Thoracic aorta (tissue), 2 donors: ENCODE results near the gene ZBED4. TPM values are rescaled to one million over a fixed set of nuclear protein-coding genes. Genes with fewer than 3 reads are reported as not detected.

Experiments
- ATAC-seq: fragments of 150-250 bp; one replicate; pipeline ENCODE4 v1.8.0; 2017; ENCODE audit warnings: low read depth; ENCODE audit not compliant: insufficient number of reproducible peaks, low FRiP score
- DNase-seq: peaks from one replicate; pipeline ENCODE4 v3.0.0-alpha.2; 2020; ENCODE audit warnings: low spot score
- H3K27ac ChIP-seq, 2 donors: fragments of 200-600 bp; sonication (generic); 1 replicate in 1 of 2; 2 replicates in 1 of 2; pipeline ENCODE4 v1.5.1; 2016; ENCODE audit warnings: mild to moderate bottlenecking in 2 of 2, moderate library complexity in 2 of 2
- H3K27me3 ChIP-seq: fragments of 200-600 bp; sonication (generic); replicated peaks from 2 replicates; pipeline ENCODE4 v1.6.0; 2016; ENCODE audit warnings: mild to moderate bottlenecking; ENCODE audit not compliant: insufficient read depth
- H3K36me3 ChIP-seq: fragments of 200-600 bp; sonication (generic); one replicate; pipeline ENCODE4 v1.5.1; 2016
- H3K4me1 ChIP-seq, 2 donors: fragments of 200-600 bp; sonication (generic); 1 replicate in 1 of 2; 2 replicates in 1 of 2; pipeline versions ENCODE4 v1.5.1 to v1.6.0; 2016; ENCODE audit warnings: low read depth in 2 of 2, mild to moderate bottlenecking in 1 of 2; ENCODE audit not compliant: control insufficient read depth in 1 of 2
- H3K4me3 ChIP-seq: fragments of 200-600 bp; sonication (generic); 2 replicates; pipeline ENCODE4 v1.5.1; 2016; ENCODE audit warnings: mild to moderate bottlenecking
- H3K9me3 ChIP-seq: fragments of 200-600 bp; sonication (generic); 2 replicates; pipeline ENCODE4 v1.5.1; 2016
- CTCF ChIP-seq: fragments of 200-600 bp; sonication (generic); IDR thresholded peaks from one replicate; pipeline ENCODE4 v1.5.1; 2019; ENCODE audit warnings: antibody characterized with exemption
- total RNA-seq, 2 donors: library from RNA; depleted of rRNA; stranded (reverse); fragments of >200 nt; gene quantifications; one replicate each; pipeline versions ENCODE4 v1.1.0 to v1.2.3, GENCODE V29; 2016

The ZBED4 gene
- total RNA-seq, 2 donors from 2014 or later: 9.2 to 15.1 TPM

GRCh38 chr22:49906071-49906798, 52.6 kb downstream of the ZBED4 start:
- no peak overlapping the region for H3K4me3 ChIP-seq
- H3K36me3 ChIP-seq: peaks cover 33% of the 10 kb centered on the region
- no peaks in the 10 kb centered on the region for H3K27me3 ChIP-seq
- H3K27ac ChIP-seq: no peak overlapping the region
- no peak for TF ChIP-seq CTCF
- H3K9me3 ChIP-seq: no peaks in the 10 kb centered on the region
- ATAC-seq (no peak), DNase-seq (no peak)
- H3K4me1 ChIP-seq: no peaks in the 10 kb centered on the region

- no peak for DNase-seq
- Histone ChIP-seq H3K27me3 (no peaks in the 10 kb centered on the region), H3K4me1 (no peaks in the 10 kb centered on the region), H3K4me3 (no peak overlapping the region), H3K9me3 (no peaks in the 10 kb centered on the region), H3K27ac (no peak overlapping the region), H3K36me3 (peaks cover 33% of the 10 kb centered on the region)
- no peak for ATAC-seq
- no peak for TF ChIP-seq CTCF
Observed at GRCh38 chr22:49906799-49907290, 53.2 kb downstream of the ZBED4 start.

GRCh38 chr22:49907807-49908206, 54.2 kb downstream of the ZBED4 start:
- Histone ChIP-seq H3K4me3 (no peak overlapping the region), H3K27me3 (no peaks in the 10 kb centered on the region), H3K27ac (no peak overlapping the region), H3K9me3 (no peaks in the 10 kb centered on the region), H3K36me3 (peaks cover 34% of the 10 kb centered on the region), H3K4me1 (no peaks in the 10 kb centered on the region)
- DNase-seq (no peak), ATAC-seq (no peak)
- no peak for TF ChIP-seq CTCF

- no peaks in the 10 kb centered on the region for H3K27me3 ChIP-seq
- no peak for DNase-seq
- H3K27ac ChIP-seq: no peak overlapping the region
- TF ChIP-seq CTCF: no peak
- H3K9me3 ChIP-seq: no peaks in the 10 kb centered on the region
- peaks cover 28% of the 10 kb centered on the region for H3K36me3 ChIP-seq
- no peak for ATAC-seq
- H3K4me1 ChIP-seq: no peaks in the 10 kb centered on the region
- no peak overlapping the region for H3K4me3 ChIP-seq
Observed at GRCh38 chr22:49909476-49910205, 56.0 kb downstream of the ZBED4 start.
